CD4-positive, alpha-beta T cell treated with Interleukin-17A for 4 hours (primary cell): ENCODE data around the gene RPS8.
A peak's percentile ranks its signal among the peaks of the same experiment; 100 is the strongest.
"Not testable (repeated sequence)": the region's sequence is repeated elsewhere in the genome, so short reads cannot be mapped to it uniquely, and the experiment has no call there.

ENCODE experiments used
- DNase-seq: peaks from one replicate; pipeline ENCODE4 v3.0.0-alpha.2; 2020; ENCODE audit warnings: mixed read lengths

RPS8 gene

GRCh38 chr1:44803312-44804095 is 28.2 kb downstream of the RPS8 start:
- DNase-seq: no peak

- DNase-seq: no peak
These were observed 30.1 kb downstream of the RPS8 start for GRCh38 chr1:44805311-44806024.

GRCh38 chr1:44806025-44806703 is 30.8 kb downstream of the RPS8 start:
- peak; percentile 18 for DNase-seq

GRCh38 chr1:44806704-44807363 is 31.5 kb downstream of the RPS8 start, which contains the start of gene DYNLT4:
Gene DYNLT4, minus strand, starts transcription at chr1:44807351. Its CDS starts 683 bp downstream, at chr1:44806668.
- peak; percentile 37 for DNase-seq

GRCh38 chr1:44807364-44808062 is 32.2 kb downstream of the RPS8 start:
- peak; percentile 97 for DNase-seq

GRCh38 chr1:44808063-44808937 is 33.0 kb downstream of the RPS8 start, which contains the start of gene BTBD19:
Gene BTBD19, plus strand, starts transcription at chr1:44808523. Its CDS starts 298 bp downstream, at chr1:44808821.
- DNase-seq: peak; percentile 37

- peak; percentile 91 for DNase-seq
These were observed 33.9 kb downstream of the RPS8 start for GRCh38 chr1:44808938-44809917.

GRCh38 chr1:44810101-44810761 is 34.9 kb downstream of the RPS8 start:
- peak; percentile 49 for DNase-seq

- DNase-seq: not testable (repeated sequence)
These were observed 35.4 kb downstream of the RPS8 start for GRCh38 chr1:44810762-44811105.

- no peak for DNase-seq
These were observed 35.9 kb downstream of the RPS8 start for GRCh38 chr1:44811234-44811633.

- DNase-seq: no peak
These were observed 37.6 kb downstream of the RPS8 start for GRCh38 chr1:44812822-44813543.

GRCh38 chr1:44815926-44816325 is 40.6 kb downstream of the RPS8 start:
- not testable (repeated sequence) for DNase-seq

- no peak for DNase-seq
These were observed 42.0 kb downstream of the RPS8 start for GRCh38 chr1:44817307-44817706.

GRCh38 chr1:44817771-44818495 is 42.6 kb downstream of the RPS8 start:
- no peak for DNase-seq

GRCh38 chr1:44819196-44819607 is 43.9 kb downstream of the RPS8 start:
- peak; percentile 17 for DNase-seq

GRCh38 chr1:44819608-44820327 is 44.4 kb downstream of the RPS8 start:
- DNase-seq: peak; percentile 82
